Measurements from ENCODE around the gene NEURL1B.
"Not testable (repeated sequence)": the region's sequence is repeated elsewhere in the genome, so short reads cannot be mapped to it uniquely, and the experiment has no call there.

Gene NEURL1B

GRCh38 chr5:172640822-172641358 lies at the start of gene NEURL1B:
TSS of gene NEURL1B (plus strand) at chr5:172641263. CDS start at chr5:172641407, 144 bp downstream.
- peak; percentile 42 for DNase-seq (ENCODE audit: low read depth)

DNA sequence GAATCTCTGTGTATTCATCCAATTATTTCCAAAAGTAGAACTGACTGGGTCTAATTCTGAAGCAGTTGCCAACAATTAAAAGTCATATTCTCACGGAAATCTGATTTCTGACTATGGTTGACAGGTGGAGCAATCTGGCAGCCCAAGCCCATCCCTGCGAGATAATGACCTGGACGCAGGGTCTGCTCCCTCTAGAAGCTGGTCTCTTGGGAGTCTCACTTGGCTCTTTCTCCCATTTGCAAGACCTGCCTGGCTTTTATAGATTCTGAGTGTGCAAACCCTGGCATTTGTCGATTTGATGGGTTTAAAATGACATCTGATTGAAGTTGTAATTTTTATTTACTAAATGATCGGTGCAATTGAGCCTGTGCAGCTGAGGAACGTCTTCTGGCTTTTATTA lies 49.4 kb upstream of the NEURL1B start:
- no peak for DNase-seq (ENCODE audit: low read depth)

DNA sequence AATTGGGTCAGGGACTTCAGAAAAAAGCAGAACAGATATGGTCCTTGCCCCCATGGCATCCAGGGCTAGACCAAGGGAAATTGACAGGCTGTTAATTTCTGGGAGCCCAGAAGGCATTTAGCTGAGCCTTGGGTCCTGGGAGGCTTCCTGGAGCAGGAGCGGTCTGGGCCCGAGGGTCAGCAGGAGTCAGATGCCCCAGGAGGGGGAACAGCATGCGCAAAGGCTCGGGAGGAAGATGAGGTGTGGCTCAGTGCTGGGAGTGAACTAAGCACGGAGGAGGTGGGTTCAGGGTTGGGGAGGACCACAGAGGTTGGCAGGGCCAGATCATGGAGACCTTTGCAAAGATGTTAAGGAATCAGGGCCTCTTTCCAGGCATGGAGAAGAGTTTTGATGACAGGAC lies 48.2 kb upstream of the NEURL1B start:
- no peak for DNase-seq (ENCODE audit: low read depth)

- DNase-seq (ENCODE audit: low read depth), result no peak
Observed at GRCh38 chr5:172593306-172593705, 47.8 kb upstream of the NEURL1B start.

DNA sequence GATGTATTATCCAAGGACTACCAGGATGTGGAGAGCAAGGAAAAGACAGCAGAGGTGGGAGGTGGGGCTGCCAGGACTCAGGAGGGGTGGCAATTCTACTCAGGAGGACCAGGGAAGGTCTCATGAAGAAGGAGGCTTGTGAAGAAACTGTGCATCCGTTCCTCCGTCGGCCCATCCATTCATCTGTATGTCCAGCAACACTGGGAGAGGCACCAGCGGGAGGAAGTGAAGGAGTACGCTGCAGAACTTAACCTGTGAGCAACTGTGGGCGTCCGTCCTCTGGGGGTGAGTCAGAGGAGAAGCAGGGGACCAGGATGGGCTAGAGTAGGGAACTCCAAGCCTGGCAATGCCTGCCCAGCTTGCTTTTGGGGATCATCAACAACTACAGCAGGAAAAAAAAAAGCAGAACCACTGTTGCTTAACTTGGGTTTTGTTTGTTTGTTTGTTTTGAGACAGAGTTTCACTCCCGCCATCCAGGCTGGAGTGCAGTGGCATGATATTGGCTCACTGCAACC lies 47.3 kb upstream of the NEURL1B start:
- DNase-seq (ENCODE audit: low read depth), result no peak

DNA sequence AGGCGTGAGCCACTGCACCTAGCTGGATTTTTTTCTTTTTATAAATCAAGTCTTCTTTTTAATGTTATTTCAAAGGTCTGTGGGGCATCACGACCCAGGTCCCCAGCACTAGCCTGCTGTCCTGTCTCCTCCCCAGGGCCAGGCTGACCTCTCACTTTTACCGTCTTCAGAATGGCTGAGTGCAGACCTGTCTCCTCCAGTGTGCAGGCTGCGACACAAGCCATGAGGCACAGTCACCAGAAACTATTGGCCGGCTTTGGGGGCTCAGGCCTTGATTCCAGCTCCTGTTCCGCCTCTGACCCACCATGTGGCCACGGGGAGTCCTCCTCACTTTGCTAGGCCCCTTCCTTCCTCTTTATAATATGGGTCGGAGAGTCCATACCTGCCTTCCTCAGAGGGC lies 46.6 kb upstream of the NEURL1B start:
- DNase-seq (ENCODE audit: low read depth), result no peak

GRCh38 chr5:172594867-172595466 lies 46.1 kb upstream of the NEURL1B start:
- no peak for DNase-seq (ENCODE audit: low read depth)

- DNase-seq (ENCODE audit: low read depth), result no peak
Observed at GRCh38 chr5:172595596-172596455, 45.2 kb upstream of the NEURL1B start.

DNA sequence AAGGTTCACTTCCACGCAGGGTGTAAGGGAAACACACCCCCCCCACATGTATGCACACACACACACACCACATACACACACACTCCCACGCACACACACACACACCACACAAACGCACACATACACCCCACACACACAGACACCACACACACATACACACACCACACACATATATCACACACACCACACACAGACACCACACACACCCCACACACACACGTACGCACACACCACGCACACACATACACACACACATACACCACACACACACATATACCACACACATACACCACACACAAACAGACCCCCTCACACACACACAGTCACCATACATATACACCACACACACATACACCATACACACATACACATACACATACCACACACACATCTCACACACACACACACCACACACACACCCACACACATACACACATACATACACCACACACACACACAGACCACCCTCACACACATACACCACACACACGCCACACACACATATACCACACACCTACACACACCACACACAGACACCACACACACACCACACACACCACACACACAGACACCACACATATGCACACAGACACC lies 44.3 kb upstream of the NEURL1B start:
- DNase-seq (ENCODE audit: low read depth), result no peak

GRCh38 chr5:172597755-172598155 lies 43.3 kb upstream of the NEURL1B start:
- no peak for DNase-seq (ENCODE audit: low read depth)

DNA sequence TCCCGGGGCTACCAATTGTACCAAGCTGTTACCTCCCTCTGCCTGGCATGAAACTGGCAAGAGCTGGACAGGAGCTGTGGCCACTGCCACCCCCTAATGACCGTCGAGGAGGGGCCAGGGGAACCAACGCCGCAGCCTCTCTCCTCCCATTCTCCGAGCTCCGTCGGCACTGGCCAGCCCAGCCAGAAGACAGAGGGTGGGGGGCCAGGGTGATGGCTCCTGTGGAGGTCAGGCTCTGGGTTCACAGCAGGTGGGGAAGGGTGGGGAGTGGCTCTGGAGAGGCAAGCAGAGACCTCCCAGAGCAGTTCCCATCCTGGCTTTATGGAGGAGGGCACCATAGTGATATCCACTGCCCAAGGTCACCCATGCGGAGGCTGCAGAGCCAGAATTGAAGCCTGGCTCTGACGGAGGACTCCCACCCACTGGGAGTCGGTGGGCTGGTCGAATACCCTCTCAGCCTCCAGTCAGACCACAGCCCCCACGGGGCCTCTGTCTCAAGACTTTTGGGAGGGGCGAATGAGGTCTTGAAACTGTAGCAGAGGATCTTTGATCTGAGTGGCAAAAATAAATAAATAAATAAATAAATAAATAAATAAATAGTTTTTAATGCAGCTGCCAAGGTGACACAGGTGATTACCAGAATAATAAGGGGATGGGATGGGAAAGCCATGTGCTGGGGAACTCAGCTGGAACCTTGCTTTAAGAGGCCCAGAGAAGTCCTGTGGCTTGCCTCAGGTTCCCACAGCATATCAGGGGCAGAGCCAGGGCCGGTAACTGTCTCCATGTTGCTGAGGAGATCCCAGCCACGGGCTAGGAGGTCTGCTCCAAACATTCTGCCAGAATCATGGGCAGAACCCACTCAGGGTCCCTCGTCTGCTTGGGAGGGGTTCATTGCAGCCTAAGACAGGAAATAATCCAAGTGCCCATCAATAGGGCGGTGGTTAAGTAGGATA lies 42.5 kb upstream of the NEURL1B start:
- DNase-seq (ENCODE audit: low read depth), result no peak

DNA sequence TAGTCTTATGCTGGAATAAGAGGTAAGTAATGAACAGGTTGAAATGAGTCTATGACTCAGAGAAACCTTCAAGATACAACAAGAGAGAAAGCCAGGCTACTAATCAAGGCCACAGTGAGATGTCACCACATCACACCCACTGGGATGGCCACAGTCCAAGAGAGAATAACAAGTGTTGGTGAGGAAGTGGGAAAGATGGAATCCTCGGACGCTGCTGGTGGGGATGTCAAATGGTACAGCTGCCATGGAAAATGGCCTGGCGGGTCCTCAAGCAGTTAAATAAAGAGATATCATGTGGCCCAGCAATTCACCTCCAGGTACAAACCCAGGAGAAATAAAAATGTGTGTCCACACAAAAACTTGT lies 41.9 kb upstream of the NEURL1B start:
- no peak for DNase-seq (ENCODE audit: low read depth)

- no peak for DNase-seq (ENCODE audit: low read depth)
Observed at GRCh38 chr5:172600571-172600970, 40.5 kb upstream of the NEURL1B start.

GRCh38 chr5:172601576-172601975 lies 39.5 kb upstream of the NEURL1B start:
- DNase-seq (ENCODE audit: low read depth), result not testable (repeated sequence)

DNA sequence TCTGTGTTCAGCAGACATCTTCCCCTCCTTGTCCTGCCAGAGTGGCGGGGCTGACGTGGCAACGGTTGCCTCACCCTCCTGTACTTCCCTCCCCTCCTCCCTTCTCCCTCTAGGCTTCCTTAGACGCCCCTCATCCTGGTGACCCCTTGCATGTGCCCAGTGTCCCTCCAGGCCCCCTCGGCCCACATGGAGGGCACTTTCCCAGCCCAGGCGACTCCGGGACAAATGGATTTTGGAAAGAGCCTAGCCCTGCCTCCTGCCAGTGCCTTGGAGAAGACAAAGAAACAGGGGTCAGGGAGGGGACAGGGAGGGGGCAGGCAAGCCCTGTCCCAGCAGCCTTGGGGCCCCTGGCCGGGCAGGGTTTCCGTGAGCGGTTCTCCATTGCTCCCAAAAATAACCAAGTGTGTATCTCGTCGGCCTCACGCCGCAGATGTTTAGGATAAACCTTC lies 38.3 kb upstream of the NEURL1B start:
- peak; percentile 9 for DNase-seq (ENCODE audit: low read depth)

- DNase-seq (ENCODE audit: low read depth), result peak; percentile 39
Observed at GRCh38 chr5:172603251-172603806, 37.7 kb upstream of the NEURL1B start.

GRCh38 chr5:172605466-172605865 lies 35.6 kb upstream of the NEURL1B start:
- DNase-seq (ENCODE audit: low read depth), result peak; percentile 8

DNA sequence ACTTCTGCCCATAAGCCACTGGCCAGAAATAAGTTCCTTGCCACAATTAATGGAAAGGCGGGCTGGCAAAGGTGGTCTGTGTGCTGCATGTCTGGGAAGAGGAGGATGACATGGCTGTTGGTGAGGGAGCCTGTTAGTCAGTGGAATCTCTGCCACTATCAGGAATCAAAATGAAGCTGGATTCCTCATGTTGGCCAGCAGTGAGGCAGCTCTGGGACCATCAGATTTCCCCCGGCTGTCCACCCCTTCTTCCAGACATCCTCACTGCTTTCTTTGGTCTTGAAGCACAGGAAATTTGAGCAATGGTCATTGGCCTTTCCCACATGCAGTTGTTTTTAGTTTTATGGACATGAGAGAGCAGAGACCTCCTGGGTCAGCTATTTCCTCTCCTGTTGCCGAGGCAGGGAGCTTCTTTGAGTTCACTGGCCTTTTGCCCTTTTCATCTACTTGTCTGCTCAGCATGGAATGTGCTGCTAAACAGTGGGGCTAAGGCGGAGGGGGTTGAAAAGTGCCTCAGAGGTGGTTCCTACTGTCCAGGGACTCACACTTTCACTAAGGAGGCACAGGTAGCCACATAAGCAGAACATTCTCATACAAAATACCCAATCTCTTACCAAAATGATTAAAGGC lies 34.8 kb upstream of the NEURL1B start:
- DNase-seq (ENCODE audit: low read depth), result no peak

DNA sequence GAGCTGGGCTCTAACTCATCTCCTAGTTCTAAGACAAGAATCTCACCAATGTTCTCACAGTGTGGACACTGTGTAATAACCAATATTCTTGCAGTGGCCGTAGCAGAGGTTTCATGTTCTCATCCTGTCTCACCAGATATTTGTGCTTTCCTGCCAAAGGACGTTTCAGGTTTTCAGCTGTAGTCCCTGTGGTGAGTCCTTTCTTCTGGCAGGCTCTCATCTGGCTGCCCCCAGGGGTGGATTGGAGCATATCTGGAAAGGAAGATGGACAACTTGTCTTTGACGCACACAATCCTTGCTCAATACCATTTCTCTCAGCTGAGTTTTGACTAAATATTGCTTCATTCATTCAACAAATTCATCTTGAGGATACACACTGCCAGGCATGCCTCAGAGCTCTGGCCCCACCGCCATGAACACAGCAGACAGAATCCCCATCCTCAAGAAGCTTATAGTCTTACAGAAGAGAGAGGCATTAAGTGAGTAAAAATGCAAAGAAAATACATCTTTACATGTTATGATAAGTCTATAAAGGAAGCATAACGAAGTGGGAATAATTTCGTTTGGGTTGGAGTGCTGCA lies 33.8 kb upstream of the NEURL1B start:
- DNase-seq (ENCODE audit: low read depth), result peak; percentile 70

DNA sequence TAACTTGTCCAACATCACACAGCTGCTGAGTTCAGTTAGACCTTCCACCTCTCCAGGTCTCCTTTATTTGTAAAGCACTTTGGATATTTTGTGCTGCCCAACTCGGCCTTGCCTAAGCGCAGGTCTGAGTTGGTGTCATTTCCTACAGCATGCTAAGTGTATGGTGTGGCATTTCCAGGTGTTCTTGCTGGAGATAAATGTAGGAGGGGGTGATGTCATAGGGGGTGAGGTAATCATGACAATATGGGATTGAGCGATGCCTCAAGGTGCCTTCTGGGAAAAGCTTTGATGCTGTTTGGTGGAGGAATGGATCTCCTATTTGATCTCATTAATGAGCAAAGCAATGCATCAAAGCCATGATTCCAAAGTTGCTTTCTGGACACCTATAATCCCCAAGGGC lies 32.3 kb upstream of the NEURL1B start:
- no peak for DNase-seq (ENCODE audit: low read depth)
